Measurements from ENCODE around the gene PASK. TPM values are rescaled to one million over a fixed set of nuclear protein-coding genes. Genes with fewer than 3 reads are reported as not detected.

The PASK gene
- total and polyA plus RNA-seq, 2 experiments from 2014 or later, result 2.5 to 8.8 TPM

- H3K27ac ChIP-seq, result no peak overlapping the region
- WGBS (ENCODE audit: low lambda C conversion rate, missing lambda C conversion rate), result 94% methylated on average over 9 of the region's 9 CpGs
Measured at GRCh38 chr2:241111440-241111805, 37.8 kb downstream of the PASK start.

GRCh38 chr2:241110607-241111439 is 38.4 kb downstream of the PASK start:
- H3K79me2 ChIP-seq, result no peaks in the 10 kb centered on the region
- TF ChIP-seq EZH2phosphoT487 (IDR thresholded peaks at IDR 0.05; ENCODE audit: low read depth, severe bottlenecking, unreplicated experiment) (no peak), EZH2 (IDR thresholded peaks at IDR 0.05; ENCODE audit: borderline replicate concordance) (no peak)
- TF ChIP-seq, protein P1, sequence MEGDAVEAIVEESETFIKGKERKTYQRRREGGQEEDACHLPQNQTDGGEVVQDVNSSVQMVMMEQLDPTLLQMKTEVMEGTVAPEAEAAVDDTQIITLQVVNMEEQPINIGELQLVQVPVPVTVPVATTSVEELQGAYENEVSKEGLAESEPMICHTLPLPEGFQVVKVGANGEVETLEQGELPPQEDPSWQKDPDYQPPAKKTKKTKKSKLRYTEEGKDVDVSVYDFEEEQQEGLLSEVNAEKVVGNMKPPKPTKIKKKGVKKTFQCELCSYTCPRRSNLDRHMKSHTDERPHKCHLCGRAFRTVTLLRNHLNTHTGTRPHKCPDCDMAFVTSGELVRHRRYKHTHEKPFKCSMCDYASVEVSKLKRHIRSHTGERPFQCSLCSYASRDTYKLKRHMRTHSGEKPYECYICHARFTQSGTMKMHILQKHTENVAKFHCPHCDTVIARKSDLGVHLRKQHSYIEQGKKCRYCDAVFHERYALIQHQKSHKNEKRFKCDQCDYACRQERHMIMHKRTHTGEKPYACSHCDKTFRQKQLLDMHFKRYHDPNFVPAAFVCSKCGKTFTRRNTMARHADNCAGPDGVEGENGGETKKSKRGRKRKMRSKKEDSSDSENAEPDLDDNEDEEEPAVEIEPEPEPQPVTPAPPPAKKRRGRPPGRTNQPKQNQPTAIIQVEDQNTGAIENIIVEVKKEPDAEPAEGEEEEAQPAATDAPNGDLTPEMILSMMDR (IDR thresholded peaks at IDR 0.05; ENCODE audit: poor library complexity), result no peak

More at GRCh38 chr2:241111440-241111805, 37.8 kb downstream of the PASK start:
- H3K9me2 ChIP-seq (replicated peaks; ENCODE audit: insufficient read depth), result no peaks in the 10 kb centered on the region
- H2AFZ ChIP-seq, result no peak overlapping the region
- H3K4me1 ChIP-seq (ENCODE audit: insufficient read depth), result no peaks in the 10 kb centered on the region
- H3K79me2 ChIP-seq, result no peaks in the 10 kb centered on the region
- no peak for TF ChIP-seq EZH2 (IDR thresholded peaks at IDR 0.05; ENCODE audit: borderline replicate concordance)
- no peak for TF ChIP-seq EZH2phosphoT487 (IDR thresholded peaks at IDR 0.05; ENCODE audit: low read depth, severe bottlenecking, unreplicated experiment)
- TF ChIP-seq, protein P1 (IDR thresholded peaks at IDR 0.05; ENCODE audit: poor library complexity), result no peak
- no peaks in the 10 kb centered on the region for H3K36me3 ChIP-seq (replicated peaks; ENCODE audit: insufficient read depth, low read depth)
- H3K4me2 ChIP-seq, result no peak overlapping the region
- no peak for DNase-seq (ENCODE audit: low spot score)
- H3K4me3 ChIP-seq, result no peak overlapping the region
- H3K27me3 ChIP-seq, result no peaks in the 10 kb centered on the region
- H4K20me1 ChIP-seq (ENCODE audit: insufficient read depth, poor library complexity, severe bottlenecking), result no peaks in the 10 kb centered on the region
- H3K9me3 ChIP-seq (ENCODE audit: low read depth), result no peaks in the 10 kb centered on the region

DNA sequence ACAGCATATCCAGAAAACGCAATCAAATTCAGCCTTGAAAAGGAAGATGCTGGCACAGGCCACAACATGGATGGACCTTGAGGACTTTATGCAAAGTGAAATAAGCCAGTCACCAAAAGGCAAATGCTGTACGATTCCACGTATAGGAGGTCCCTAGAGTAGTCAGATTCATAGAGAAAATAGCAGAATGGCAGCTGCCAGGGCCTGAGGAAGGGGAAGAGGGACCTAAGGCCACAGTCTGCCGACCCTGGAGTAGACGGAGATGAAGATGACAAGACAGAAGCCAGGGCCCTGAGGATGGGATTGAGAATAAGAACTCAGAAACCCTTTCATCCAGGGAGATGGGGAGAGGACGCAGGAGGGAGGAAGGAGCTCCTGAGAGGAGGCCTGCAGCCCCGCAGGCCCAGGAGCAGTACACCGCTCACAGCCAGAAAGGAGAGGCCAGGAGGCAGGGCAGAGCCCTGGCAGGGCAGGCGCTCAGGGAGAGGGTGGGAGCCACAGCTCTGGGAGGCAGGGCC is 39.1 kb downstream of the PASK start:
- no peaks in the 10 kb centered on the region for H3K9me2 ChIP-seq (replicated peaks; ENCODE audit: insufficient read depth)
- no peak for DNase-seq (ENCODE audit: low spot score)
- H4K20me1 ChIP-seq (ENCODE audit: insufficient read depth, poor library complexity, severe bottlenecking), result no peaks in the 10 kb centered on the region
- H3K4me3 ChIP-seq, result no peak overlapping the region
- H3K4me1 ChIP-seq (ENCODE audit: insufficient read depth), result no peaks in the 10 kb centered on the region
- no peaks in the 10 kb centered on the region for H3K79me2 ChIP-seq
- no peak for TF ChIP-seq EZH2 (IDR thresholded peaks at IDR 0.05; ENCODE audit: borderline replicate concordance)
- TF ChIP-seq EZH2phosphoT487 (IDR thresholded peaks at IDR 0.05; ENCODE audit: low read depth, severe bottlenecking, unreplicated experiment), result no peak
- TF ChIP-seq, protein P1 (IDR thresholded peaks at IDR 0.05; ENCODE audit: poor library complexity), result no peak
- no peak overlapping the region for H2AFZ ChIP-seq
- H3K27ac ChIP-seq, result no peak overlapping the region
- WGBS (ENCODE audit: low lambda C conversion rate, missing lambda C conversion rate), result 91% methylated on average over 9 of the region's 9 CpGs
- no peaks in the 10 kb centered on the region for H3K36me3 ChIP-seq (replicated peaks; ENCODE audit: insufficient read depth, low read depth)
- H3K4me2 ChIP-seq, result no peak overlapping the region
- no peaks in the 10 kb centered on the region for H3K9me3 ChIP-seq (ENCODE audit: low read depth)
- no peaks in the 10 kb centered on the region for H3K27me3 ChIP-seq

More at GRCh38 chr2:241110607-241111439, 38.4 kb downstream of the PASK start:
- H3K4me2 ChIP-seq, result no peak overlapping the region
- H3K4me3 ChIP-seq, result no peak overlapping the region
- H3K27ac ChIP-seq, result no peak overlapping the region
- H3K9me3 ChIP-seq (ENCODE audit: low read depth), result no peaks in the 10 kb centered on the region
- H3K9me2 ChIP-seq (replicated peaks; ENCODE audit: insufficient read depth), result no peaks in the 10 kb centered on the region
- no peaks in the 10 kb centered on the region for H3K4me1 ChIP-seq (ENCODE audit: insufficient read depth)
- no peaks in the 10 kb centered on the region for H3K27me3 ChIP-seq
- no peaks in the 10 kb centered on the region for H3K36me3 ChIP-seq (replicated peaks; ENCODE audit: insufficient read depth, low read depth)
- 96% methylated on average over 19 of the region's 19 CpGs for WGBS (ENCODE audit: low lambda C conversion rate, missing lambda C conversion rate)
- no peaks in the 10 kb centered on the region for H4K20me1 ChIP-seq (ENCODE audit: insufficient read depth, poor library complexity, severe bottlenecking)
- no peak overlapping the region for H2AFZ ChIP-seq
- DNase-seq (ENCODE audit: low spot score), result no peak

Data from hepatocyte (in vitro differentiated cells).